ENCODE measurements around the gene PCGF3.
A peak's percentile ranks its signal among the peaks of the same experiment; 100 is the strongest.
"Not testable (repeated sequence)": the region's sequence is repeated elsewhere in the genome, so short reads cannot be mapped to it uniquely, and the experiment has no call there.

PCGF3 gene

GRCh38 chr4:742742-743311 is 37.2 kb downstream of the PCGF3 start:
- DNase-seq, result peak; percentile 46 to 70 (median 66)

GRCh38 chr4:743463-744211 is 38.0 kb downstream of the PCGF3 start:
- DNase-seq, result no peak

DNA sequence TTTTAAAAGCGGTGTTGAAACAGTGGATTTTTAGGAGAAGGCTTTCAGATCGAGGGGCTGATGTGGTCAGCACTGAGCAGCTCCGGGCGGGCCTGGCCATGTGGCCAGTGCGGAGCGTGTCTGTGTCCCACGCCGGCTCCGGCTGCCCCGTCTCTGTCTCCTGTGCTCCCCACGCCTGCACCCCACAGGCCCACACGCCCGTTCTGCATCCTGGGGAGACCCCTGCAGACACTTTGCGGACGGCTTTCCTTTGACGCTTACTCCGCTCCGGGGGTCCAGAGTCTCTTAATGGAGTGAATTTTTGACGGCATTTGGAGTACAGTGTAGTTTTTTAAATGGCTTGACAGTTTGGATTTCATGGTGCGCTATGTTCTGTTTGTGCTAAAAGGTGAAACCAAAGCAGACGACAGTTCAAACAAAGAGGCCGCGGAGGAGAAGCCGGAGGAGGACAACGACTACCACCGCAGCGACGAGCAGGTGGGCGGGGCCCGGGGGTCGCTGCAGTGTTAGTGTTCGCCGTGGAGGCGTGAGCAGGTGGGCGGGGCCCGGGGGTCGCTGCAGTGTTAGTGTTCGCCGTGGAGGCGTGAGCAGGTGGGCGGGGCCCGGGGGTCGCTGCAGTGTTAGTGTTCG is 38.7 kb downstream of the PCGF3 start:
- no peak for DNase-seq

GRCh38 chr4:747546-748170 is 42.0 kb downstream of the PCGF3 start:
- DNase-seq, result no peak

- no peak for DNase-seq
These were observed 42.8 kb downstream of the PCGF3 start for GRCh38 chr4:748461-748860.

GRCh38 chr4:749698-750666 is 44.4 kb downstream of the PCGF3 start:
- no peak for DNase-seq

GRCh38 chr4:751676-752075 is 46.0 kb downstream of the PCGF3 start:
- no peak for DNase-seq

DNA sequence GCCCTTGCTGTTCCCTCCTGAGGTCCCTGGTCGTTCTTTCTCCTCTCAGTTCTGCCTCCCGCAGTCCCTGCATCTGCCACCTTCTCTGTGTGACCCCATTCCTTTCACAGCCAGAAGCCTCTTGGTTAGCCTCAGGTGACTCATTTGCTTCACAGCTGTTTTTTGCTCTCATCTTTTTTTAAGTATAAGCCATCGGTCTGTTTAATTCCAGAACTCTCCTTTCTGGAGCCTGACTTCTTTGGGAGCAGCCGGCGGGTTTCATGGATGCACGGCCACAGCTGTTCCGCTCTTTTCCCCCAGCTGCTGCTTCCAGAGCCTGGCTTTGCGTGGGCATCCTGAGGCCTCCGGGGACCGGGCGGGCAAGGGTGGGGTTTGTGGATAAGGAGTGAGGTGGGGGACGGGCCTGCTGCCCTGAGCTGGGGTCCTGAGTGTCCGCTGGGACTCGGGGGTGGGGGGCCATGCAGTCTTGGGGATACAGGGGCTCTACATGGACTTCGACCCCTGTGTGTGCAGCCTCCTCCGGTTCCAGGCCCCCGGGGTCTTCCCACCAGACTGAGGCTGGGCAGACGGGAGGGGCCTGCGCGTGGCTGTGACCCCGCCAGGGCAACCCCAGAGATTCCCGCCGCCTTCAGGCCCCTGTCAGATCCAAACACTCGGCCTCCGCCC is 46.7 kb downstream of the PCGF3 start:
- no peak for DNase-seq

DNA sequence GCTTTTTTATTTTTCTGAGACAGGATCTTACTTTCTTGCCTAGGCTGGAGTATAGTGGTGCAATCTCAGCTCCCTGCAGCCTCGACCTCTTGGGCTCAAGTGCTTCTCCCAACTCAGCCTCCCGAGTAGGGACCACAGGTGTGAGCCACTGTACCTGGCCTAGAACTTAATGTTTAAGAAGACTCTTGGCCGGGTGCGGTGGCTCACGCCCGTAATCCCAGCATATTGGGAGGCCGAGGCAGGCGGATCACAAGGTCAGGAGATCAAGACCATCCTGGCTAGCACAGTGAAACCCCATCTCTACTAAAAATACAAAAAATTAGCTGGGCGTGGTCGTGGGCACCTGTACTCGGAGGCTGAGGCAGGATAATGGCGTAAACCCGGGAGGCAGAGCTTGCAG is 47.6 kb downstream of the PCGF3 start:
- not testable (repeated sequence) for DNase-seq

DNA sequence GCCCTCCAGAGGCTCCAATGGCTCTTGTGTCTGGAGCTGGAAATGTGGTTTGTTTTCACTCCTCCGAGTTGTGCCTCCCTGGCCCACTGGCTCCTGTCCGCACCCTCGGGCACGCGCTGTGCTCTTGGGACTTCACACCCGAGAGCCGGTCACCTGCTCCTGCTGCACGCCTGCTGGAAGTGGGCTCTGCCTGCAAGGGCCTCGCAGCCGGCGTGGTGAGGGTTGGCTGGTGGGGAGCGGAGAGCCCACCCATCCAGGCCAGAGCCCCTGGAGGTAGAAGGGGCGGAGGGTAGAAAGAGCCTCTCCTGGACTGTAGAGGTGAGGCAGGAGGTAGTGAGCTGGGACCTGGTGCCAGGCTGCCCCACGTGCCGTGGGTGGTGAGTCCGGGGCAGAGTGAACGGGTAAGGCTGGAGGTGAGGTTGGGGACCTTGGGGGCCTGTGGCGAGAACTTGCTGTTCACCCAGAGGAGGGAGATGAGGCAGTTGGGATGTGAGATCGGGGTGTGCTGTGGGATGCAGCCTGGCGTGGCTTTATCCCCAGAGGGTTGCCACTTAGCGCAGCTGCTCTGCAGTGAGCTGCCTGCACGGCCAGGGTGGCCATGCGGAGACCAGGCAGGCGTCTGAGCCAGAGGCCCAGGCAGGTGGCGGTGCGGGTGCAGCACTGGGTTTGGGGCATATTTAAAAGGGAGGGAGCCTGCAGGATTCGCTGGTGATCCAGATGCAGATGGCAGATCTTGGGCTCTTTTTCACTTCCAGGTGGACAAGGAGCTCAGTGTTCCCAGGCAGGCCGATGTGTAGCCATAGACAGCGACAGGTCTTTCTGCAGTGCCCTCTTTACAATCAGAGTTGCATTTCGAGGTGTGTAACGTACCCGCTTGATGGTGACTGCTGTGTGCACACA is 48.8 kb downstream of the PCGF3 start:
- no peak for DNase-seq

- no peak for DNase-seq
These were observed 51.5 kb downstream of the PCGF3 start for GRCh38 chr4:757111-757510.

- not testable (repeated sequence) for DNase-seq
These were observed 54.2 kb downstream of the PCGF3 start for GRCh38 chr4:759810-760209.

DNA sequence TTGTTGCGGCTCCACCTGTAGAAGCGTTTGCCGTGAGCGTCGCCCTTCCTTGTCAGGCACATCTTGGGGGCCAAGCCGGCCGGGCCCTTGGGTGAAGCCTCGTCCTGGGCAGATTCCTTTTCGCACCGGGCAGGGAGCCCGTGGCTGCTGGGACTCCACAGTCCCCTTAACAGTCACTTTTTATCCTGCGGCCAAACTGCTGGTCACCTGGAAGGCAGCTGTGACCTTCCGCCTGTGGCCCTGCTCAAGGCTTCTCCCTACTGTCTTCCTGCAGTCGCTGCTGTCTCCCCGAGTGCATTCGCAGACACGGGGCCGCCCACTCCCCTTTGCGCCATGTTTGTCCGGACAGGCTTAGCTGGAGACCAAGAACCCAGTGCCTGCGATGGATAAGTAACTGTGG is 55.0 kb downstream of the PCGF3 start:
- DNase-seq, result no peak

DNA sequence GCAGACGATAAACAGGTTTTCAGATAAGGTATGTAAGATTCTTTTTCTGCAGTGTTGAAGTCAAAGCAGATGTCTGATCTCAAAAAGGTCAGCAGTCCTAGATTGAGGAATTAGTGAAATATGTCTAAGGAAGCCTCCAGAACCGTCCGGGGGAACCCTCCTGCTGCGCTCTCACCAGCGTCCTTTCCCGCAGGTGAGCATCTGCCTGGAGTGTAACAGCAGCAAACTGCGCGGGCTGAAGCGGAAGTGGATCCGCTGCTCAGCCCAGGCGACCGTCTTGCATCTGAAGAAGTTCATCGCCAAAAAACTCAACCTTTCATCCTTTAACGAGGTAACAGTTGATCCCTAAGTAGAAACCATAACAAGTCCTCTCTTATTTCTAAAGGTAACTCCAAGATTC is 55.5 kb downstream of the PCGF3 start:
- DNase-seq, result no peak

- no peak for DNase-seq
These were observed 56.1 kb downstream of the PCGF3 start for GRCh38 chr4:761739-762138.

- no peak for DNase-seq
These were observed 56.9 kb downstream of the PCGF3 start for GRCh38 chr4:762211-763190.

GRCh38 chr4:763191-763810 is 57.7 kb downstream of the PCGF3 start:
- DNase-seq, result no peak

- no peak for DNase-seq
These were observed 58.3 kb downstream of the PCGF3 start for GRCh38 chr4:763922-764321.
